H1 (cell line): ENCODE results near the gene IQCM. TPM values are rescaled to one million over a fixed set of nuclear protein-coding genes. Genes with fewer than 3 reads are reported as not detected.

ENCODE experiments used
- CTCF ChIA-PET: fragments of 300-600 bp; sonication (Branson Sonifier 250); formaldehyde crosslinking; loops from one replicate; lab custom pipeline; 2021; ENCODE audit not compliant: partially characterized antibody; lab: Charles Lee
- POLR2A ChIA-PET: fragments of 300-600 bp; sonication (Branson Sonifier 250); formaldehyde crosslinking; loops from one replicate; lab custom pipeline; 2021; ENCODE audit warnings: inconsistent platforms; ENCODE audit not compliant: partially characterized antibody; lab: Charles Lee
- DNase-seq, 2 experiments: peaks; one replicate each; pipeline versions ENCODE4 v3.0.0 to v3.0.0-alpha.2; 2010 to 2022; ENCODE audit warnings: low spot score in 2 of 2, low read depth in 1 of 2, mixed read lengths in 1 of 2
- FAIRE-seq: peaks from 2 replicates; lab custom pipeline; 2011; peaks lifted over from hg19 to GRCh38; lab: Jason Lieb, UNC
- H2AFZ ChIP-seq: 2 replicates; pipeline ENCODE4 v1.8.1; 2012; ENCODE audit warnings: low read length, inconsistent platforms
- H2AK5ac ChIP-seq: 2 replicates; pipeline ENCODE4 v1.6.1; 2013; ENCODE audit warnings: low read depth, low read length
- H2BK120ac ChIP-seq: replicated peaks from 2 replicates; pipeline ENCODE3; 2013; ENCODE audit warnings: low read depth, low read length, inconsistent platforms
- H2BK12ac ChIP-seq: 2 replicates; pipeline ENCODE4 v1.6.1; 2013; ENCODE audit warnings: low read depth, low read length
- H2BK15ac ChIP-seq: 2 replicates; pipeline ENCODE4 v1.6.1; 2013; ENCODE audit warnings: low read length
- H2BK20ac ChIP-seq: 2 replicates; pipeline ENCODE4 v1.6.1; 2013; ENCODE audit warnings: low read length
- H2BK5ac ChIP-seq: 2 replicates; pipeline ENCODE4 v1.6.1; 2013; ENCODE audit warnings: low read depth, low read length
- H3K14ac ChIP-seq: 2 replicates; pipeline ENCODE4 v1.6.1; 2013; ENCODE audit warnings: inconsistent platforms; ENCODE audit not compliant: insufficient read length
- H3K18ac ChIP-seq: 2 replicates; pipeline ENCODE4 v1.6.1; 2013; ENCODE audit warnings: low read length; ENCODE audit errors: extremely low read depth
- H3K23ac ChIP-seq: 2 replicates; pipeline ENCODE4 v1.6.1; 2013; ENCODE audit warnings: inconsistent platforms; ENCODE audit not compliant: insufficient read length
- H3K23me2 ChIP-seq: 2 replicates; pipeline ENCODE4 v1.6.1; 2013; ENCODE audit warnings: low read depth, low read length
- H3K27ac ChIP-seq: 2 replicates; pipeline ENCODE4 v1.6.1; 2011; ENCODE audit warnings: low read depth, low read length, inconsistent platforms
- H3K27me3 ChIP-seq, 4 experiments: replicated peaks in 1 of 4; 1 replicate in 1 of 4; 2 replicates in 3 of 4; pipeline versions ENCODE4 v1.6.1 to v1.8.1; 2011 to 2013; ENCODE audit warnings: low read length in 3 of 4, mild to moderate bottlenecking in 3 of 4, inconsistent platforms in 2 of 4, mixed read lengths in 2 of 4, moderate library complexity in 1 of 4; ENCODE audit not compliant: control insufficient read depth in 3 of 4, insufficient read depth in 3 of 4; ENCODE audit errors: extremely low read depth in 1 of 4
- H3K36me3 ChIP-seq, 4 experiments: 2 replicates each; pipeline versions ENCODE4 v1.6.1 to v1.8.1; 2011 to 2013; ENCODE audit warnings: mild to moderate bottlenecking in 4 of 4, low read length in 3 of 4, moderate library complexity in 2 of 4, control low read depth in 1 of 4, inconsistent platforms in 1 of 4; ENCODE audit not compliant: insufficient read depth in 4 of 4, control insufficient read depth in 2 of 4
- H3K4ac ChIP-seq: replicated peaks from 2 replicates; pipeline ENCODE3; 2013; ENCODE audit warnings: low read length, low read depth, mixed read lengths, inconsistent platforms; ENCODE audit not compliant: insufficient read length
- H3K4me1 ChIP-seq, 4 experiments: replicated peaks in 1 of 4; 1 replicate in 1 of 4; 2 replicates in 3 of 4; pipeline versions ENCODE4 v1.6.1 to v1.8.1; 2011 to 2013; ENCODE audit warnings: low read length in 3 of 4, inconsistent platforms in 2 of 4, mixed read lengths in 1 of 4; ENCODE audit not compliant: insufficient read depth in 4 of 4, control insufficient read depth in 3 of 4
- H3K4me2 ChIP-seq, 2 experiments: 2 replicates each; pipeline versions ENCODE4 v1.6.1 to v1.8.1; 2011 to 2013; ENCODE audit warnings: low read depth in 2 of 2, low read length in 2 of 2, control low read depth in 1 of 2, inconsistent platforms in 1 of 2, mild to moderate bottlenecking in 1 of 2; ENCODE audit not compliant: insufficient read depth in 1 of 2
- H3K4me3 ChIP-seq, 4 experiments: fragments of 200-600, 300-600 bp in 1 of 4; sonication (generic), shearing (Covaris generic), sonication (Bioruptor Twin) in 1 of 4; 2 replicates each; pipeline versions ENCODE4 v1.5.1 to v1.8.1; 2011 to 2016; ENCODE audit warnings: low read length in 4 of 4, low read depth in 3 of 4, control low read depth in 2 of 4, inconsistent platforms in 2 of 4, mild to moderate bottlenecking in 2 of 4, mixed read lengths in 1 of 4, moderate library complexity in 1 of 4; ENCODE audit not compliant: insufficient read depth in 2 of 4; ENCODE audit errors: extremely low read depth in 1 of 4
- H3K56ac ChIP-seq: replicated peaks from 2 replicates; pipeline ENCODE3; 2013; ENCODE audit warnings: low read depth, mild to moderate bottlenecking, mixed read lengths, low read length, inconsistent platforms; ENCODE audit not compliant: insufficient read length
- H3K79me1 ChIP-seq: 2 replicates; pipeline ENCODE4 v1.6.1; 2013; ENCODE audit warnings: low read depth, low read length, control low read depth
- H3K79me2 ChIP-seq, 2 experiments: 2 replicates each; pipeline versions ENCODE4 v1.6.1 to v1.8.1; 2012 to 2013; ENCODE audit warnings: low read length in 2 of 2, mild to moderate bottlenecking in 2 of 2, inconsistent platforms in 1 of 2; ENCODE audit not compliant: insufficient read depth in 2 of 2, control insufficient read depth in 1 of 2
- H3K9ac ChIP-seq, 4 experiments: replicated peaks in 1 of 4; 1 replicate in 1 of 4; 2 replicates in 3 of 4; pipeline versions ENCODE4 v1.6.1 to v1.8.1; 2011 to 2013; ENCODE audit warnings: low read depth in 3 of 4, low read length in 3 of 4, control low read depth in 2 of 4, mild to moderate bottlenecking in 2 of 4, moderate library complexity in 2 of 4, inconsistent platforms in 1 of 4; ENCODE audit errors: extremely low read depth in 1 of 4
- H3K9me3 ChIP-seq, 2 experiments: 2 replicates each; pipeline versions ENCODE4 v1.6.1 to v1.8.1; 2012 to 2013; ENCODE audit warnings: mild to moderate bottlenecking in 2 of 2, moderate library complexity in 2 of 2, control low read depth in 1 of 2, inconsistent platforms in 1 of 2, low read depth in 1 of 2, low read length in 1 of 2, mixed read lengths in 1 of 2; ENCODE audit not compliant: insufficient read depth in 2 of 2
- H4K20me1 ChIP-seq, 2 experiments: replicated peaks in 1 of 2; 2 replicates each; pipeline versions ENCODE3 to v1.8.1; 2011 to 2013; ENCODE audit warnings: inconsistent platforms in 2 of 2, low read length in 2 of 2, mild to moderate bottlenecking in 1 of 2; ENCODE audit not compliant: insufficient read depth in 2 of 2, control insufficient read depth in 1 of 2
- H4K5ac ChIP-seq: 2 replicates; pipeline ENCODE4 v1.6.1; 2013; ENCODE audit warnings: low read length, low read depth, mixed read lengths, inconsistent platforms; ENCODE audit not compliant: insufficient read length
- H4K8ac ChIP-seq: 2 replicates; pipeline ENCODE4 v1.8.0; 2013; ENCODE audit warnings: mild to moderate bottlenecking, moderate library complexity, low read length, inconsistent platforms; ENCODE audit not compliant: insufficient read depth; ENCODE audit errors: extremely low read depth
- H4K91ac ChIP-seq: replicated peaks from 2 replicates; pipeline ENCODE3; 2013; ENCODE audit warnings: low read length, mixed read lengths, inconsistent platforms; ENCODE audit not compliant: insufficient read length
- EZH2 ChIP-seq: fragments of 200-600 bp; sonication (generic); IDR thresholded peaks from 2 replicates; pipeline ENCODE4 v1.7.1; 2012; ENCODE audit warnings: low read depth, mild to moderate bottlenecking, moderate library complexity, low read length, inconsistent platforms; ENCODE audit not compliant: severe bottlenecking
- GABPA ChIP-seq: IDR thresholded peaks from 2 replicates; pipeline ENCODE4 v1.6.1; 2011; ENCODE audit warnings: mild to moderate bottlenecking, low read length, moderate library complexity, borderline replicate concordance; ENCODE audit not compliant: insufficient read depth
- KDM1A ChIP-seq: fragments of 200-600, 300-600 bp; sonication (generic); IDR thresholded peaks from 2 replicates; pipeline ENCODE4 v1.7.1; 2016; ENCODE audit warnings: mild to moderate bottlenecking, low read length, borderline replicate concordance
- MAFK ChIP-seq: IDR thresholded peaks from 2 replicates; pipeline ENCODE4 v1.6.1; 2012; ENCODE audit warnings: low read depth, mild to moderate bottlenecking, improper control_type of control experiment, low read length
- POU5F1 ChIP-seq: IDR thresholded peaks from 2 replicates; pipeline ENCODE4 v1.6.1; 2011; ENCODE audit warnings: low read depth, mild to moderate bottlenecking, low read length, moderate library complexity
- RBBP5 ChIP-seq: IDR thresholded peaks from 2 replicates; pipeline ENCODE4 v1.7.1; 2012; ENCODE audit warnings: low read depth, mild to moderate bottlenecking, inconsistent platforms, low read length, moderate library complexity, borderline replicate concordance
- RFX5 ChIP-seq: IDR thresholded peaks from 2 replicates; pipeline ENCODE4 v1.6.1; 2011; ENCODE audit warnings: low read depth, low read length, improper control_type of control experiment, borderline replicate concordance
- SIRT6 ChIP-seq: IDR thresholded peaks from one replicate; pipeline ENCODE4 v1.7.1; 2012; ENCODE audit warnings: low read length, inconsistent platforms
- SUZ12 ChIP-seq: fragments of 200-600 bp; sonication (generic); IDR thresholded peaks from 2 replicates; pipeline ENCODE4 v1.6.1; 2012; ENCODE audit warnings: mild to moderate bottlenecking, inconsistent platforms, low read length, moderate library complexity, mixed read lengths
- TAF1 ChIP-seq: IDR thresholded peaks from 2 replicates; pipeline ENCODE4 v1.6.1; 2011; ENCODE audit warnings: mild to moderate bottlenecking, low read depth, low read length
- TCF12 ChIP-seq: IDR thresholded peaks from 2 replicates; pipeline ENCODE4 v1.6.1; 2011; ENCODE audit warnings: low read depth, mild to moderate bottlenecking, low read length
- TEAD4 ChIP-seq: IDR thresholded peaks from 2 replicates; pipeline ENCODE4 v1.6.1; 2012; ENCODE audit warnings: low read depth, low read length, inconsistent platforms, mixed read lengths
- YY1 ChIP-seq: IDR thresholded peaks from 2 replicates; pipeline ENCODE4 v1.6.1; 2011; ENCODE audit warnings: low read depth, mild to moderate bottlenecking, low read length
- WGBS, 2 experiments: shearing (Covaris generic) in 1 of 2; methylation state at CpG; one replicate each; pipeline versions ENCODE4 v1.1.6 to v1.1.7; 2013 to 2015; ENCODE audit warnings: low lambda C conversion rate in 2 of 2, mixed read lengths in 2 of 2, inconsistent platforms in 1 of 2, low coverage in 1 of 2, missing lambda C conversion rate in 1 of 2; ENCODE audit not compliant: insufficient replicate concordance in 2 of 2, insufficient coverage in 1 of 2, insufficient read length in 1 of 2; ENCODE audit errors: extremely low coverage in 1 of 2, missing lambda C conversion rate in 1 of 2; 5-methylcytosine and 5-hydroxymethylcytosine counted together
- polyA plus RNA-seq, 7 experiments: library from polyadenylated mRNA; depleted of rRNA in 3 of 7; stranded (reverse) in 5 of 7; unstranded in 2 of 7; fragments of >200 nt in 5 of 7; fragments of 200-250 nt in 2 of 7; gene quantifications; 1 replicate in 5 of 7; 2 replicates in 1 of 7; 4 replicates in 1 of 7; pipeline versions ENCODE4 v1.2.1 to v1.2.3, GENCODE V29; 2011 to 2013; ENCODE audit warnings: missing spikeins in 2 of 7, mixed read lengths in 2 of 7
- total RNA-seq: library from RNA; stranded (reverse); fragmentation: NEBNext Ultra II Directional; extraction: Animal tissue kit (Norgen Biotek cat#: 25700); gene quantifications from 2 replicates; pipeline ENCODE4 v1.2.1, GENCODE V29; 2021
- TF ChIP-seq, protein P1 (sequence below): IDR thresholded peaks from 2 replicates; pipeline ENCODE4 v1.6.1; 2011; ENCODE audit warnings: low read length, improper control_type of control experiment

Gene IQCM
- total and polyA plus RNA-seq, 2 of the 8 experiments (the other 6 are each of a cell fraction or from before 2014, with no cell fraction given): not detected

DNA sequence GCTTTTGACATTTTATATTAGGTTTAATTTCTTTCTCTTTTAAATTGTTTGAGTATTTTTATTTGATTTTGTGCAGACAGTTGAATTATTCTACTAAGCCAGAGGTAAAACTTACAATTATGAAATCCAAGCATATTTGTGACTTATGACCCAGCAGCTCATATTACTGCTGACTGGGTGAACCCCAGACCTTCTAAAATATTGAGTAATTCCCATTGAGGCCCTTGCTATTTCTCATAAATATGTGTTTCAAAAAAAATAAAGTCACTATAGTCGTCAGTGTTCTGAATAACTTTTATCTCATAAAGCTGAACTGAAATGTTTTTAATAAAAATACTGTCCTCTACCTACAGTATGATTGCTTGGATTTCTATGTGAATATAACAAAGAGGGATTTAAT is 303.1 kb downstream of the IQCM start:
- Histone ChIP-seq H4K91ac (no peak overlapping the region), H3K9me3 (peaks cover 3 to 4% of the 10 kb centered on the region in 2 experiments; a peak in 2 of 4 replicates), H2AK5ac (no peak overlapping the region), H3K4ac (no peak overlapping the region), H3K4me3 (no peak overlapping the region), H2BK12ac (no peak overlapping the region), H2BK15ac (no peak overlapping the region), H2BK120ac (no peak overlapping the region), H3K4me1 (no peaks in the 10 kb centered on the region), H3K14ac (no peak overlapping the region), H3K36me3 (no peaks in the 10 kb centered on the region), H3K56ac (no peak overlapping the region), H3K9ac (no peak overlapping the region), H3K27ac (no peak overlapping the region), H3K79me2 (no peaks in the 10 kb centered on the region), H3K23ac (no peak overlapping the region), H2BK5ac (no peak overlapping the region), H2AFZ (no peak overlapping the region), H4K5ac (no peak overlapping the region), H2BK20ac (no peak overlapping the region), H3K4me2 (no peak overlapping the region), H3K79me1 (no peaks in the 10 kb centered on the region), H4K20me1 (no peaks in the 10 kb centered on the region), H3K27me3 (no peaks in the 10 kb centered on the region), H3K18ac (no peak overlapping the region), H4K8ac (no peak overlapping the region), H3K23me2 (no peaks in the 10 kb centered on the region)
- FAIRE-seq: no peak
- DNase-seq: no peak
- ChIA-PET POLR2A (no interaction called here), CTCF (interaction anchor here (1.0 to 1.4 kb wide), 2 partner anchors 9 to 17 kb away, joined by 3 to 4 read pairs; no protein-coding TSS in a partner anchor)
- 100% methylated on average over 1 of the region's 1 CpG; no CpG with 5 or more reads in 1 of the 2 experiments for WGBS, 2 experiments
- TF ChIP-seq SUZ12: no peak
- TF ChIP-seq TEAD4: no peak
- no peak for TF ChIP-seq RBBP5
- TF ChIP-seq, protein P1, sequence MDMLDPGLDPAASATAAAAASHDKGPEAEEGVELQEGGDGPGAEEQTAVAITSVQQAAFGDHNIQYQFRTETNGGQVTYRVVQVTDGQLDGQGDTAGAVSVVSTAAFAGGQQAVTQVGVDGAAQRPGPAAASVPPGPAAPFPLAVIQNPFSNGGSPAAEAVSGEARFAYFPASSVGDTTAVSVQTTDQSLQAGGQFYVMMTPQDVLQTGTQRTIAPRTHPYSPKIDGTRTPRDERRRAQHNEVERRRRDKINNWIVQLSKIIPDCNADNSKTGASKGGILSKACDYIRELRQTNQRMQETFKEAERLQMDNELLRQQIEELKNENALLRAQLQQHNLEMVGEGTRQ: no peak
- no peak for TF ChIP-seq MAFK
- no peak for TF ChIP-seq YY1
- no peak for TF ChIP-seq SIRT6
- TF ChIP-seq GABPA: no peak
- no peak for TF ChIP-seq RFX5
- no peak for TF ChIP-seq POU5F1
- no peak for TF ChIP-seq TCF12
- no peak for TF ChIP-seq TAF1
- TF ChIP-seq EZH2: no peak
- no peak for TF ChIP-seq KDM1A
